Keratinocyte (primary cell): ENCODE measurements around the gene NLRP9. TPM values are rescaled to one million over a fixed set of nuclear protein-coding genes. Genes with fewer than 3 reads are reported as not detected.

ENCODE experiments used
- DNase-seq: peaks from one replicate; pipeline ENCODE4 v3.0.0-alpha.2; 2011; ENCODE audit warnings: low read depth, missing footprints, low spot score
- FAIRE-seq: peaks from 2 replicates; lab custom pipeline; 2011; peaks lifted over from hg19 to GRCh38; lab: Jason Lieb, UNC
- H2AFZ ChIP-seq: 2 replicates; pipeline ENCODE4 v1.6.0; 2012; ENCODE audit warnings: low read length, control low read depth, inconsistent platforms; ENCODE audit not compliant: control insufficient read depth
- H3K27ac ChIP-seq: 2 replicates; pipeline ENCODE4 v1.5.1; 2011; ENCODE audit warnings: low read length; ENCODE audit not compliant: control insufficient read depth, insufficient read depth
- H3K27me3 ChIP-seq: 3 replicates; pipeline ENCODE4 v1.6.0; 2011; ENCODE audit warnings: low read length; ENCODE audit not compliant: control insufficient read depth, insufficient read depth; ENCODE audit errors: extremely low read depth
- H3K36me3 ChIP-seq, 2 experiments: 2 replicates in 1 of 2; 3 replicates in 1 of 2; pipeline ENCODE4 v1.5.1; 2011; ENCODE audit warnings: low read length in 2 of 2, mild to moderate bottlenecking in 1 of 2; ENCODE audit not compliant: control insufficient read depth in 2 of 2, insufficient read depth in 2 of 2; ENCODE audit errors: extremely low read depth in 1 of 2
- H3K4me1 ChIP-seq: 3 replicates; pipeline ENCODE4 v1.5.1; 2011; ENCODE audit warnings: low read length; ENCODE audit not compliant: control insufficient read depth, insufficient read depth; ENCODE audit errors: extremely low read depth
- H3K4me2 ChIP-seq: 3 replicates; pipeline ENCODE4 v1.6.0; 2011; ENCODE audit warnings: low read depth, low read length; ENCODE audit not compliant: control insufficient read depth, insufficient read depth; ENCODE audit errors: extremely low read depth
- H3K4me3 ChIP-seq, 3 experiments: fragments of 200-600 bp in 1 of 3; sonication (generic) in 1 of 3; 2 replicates in 2 of 3; 3 replicates in 1 of 3; pipeline ENCODE4 v1.5.1; 2011 to 2016; ENCODE audit warnings: low read length in 3 of 3, mild to moderate bottlenecking in 3 of 3, control low read depth in 2 of 3, inconsistent platforms in 1 of 3, low read depth in 1 of 3, mixed read lengths in 1 of 3, mixed run types in 1 of 3, moderate library complexity in 1 of 3; ENCODE audit not compliant: control insufficient read depth in 2 of 3, insufficient read depth in 2 of 3; ENCODE audit errors: extremely low read depth in 1 of 3
- H3K79me2 ChIP-seq: 2 replicates; pipeline ENCODE4 v1.6.0; 2012; ENCODE audit warnings: low read length; ENCODE audit not compliant: control insufficient read depth, insufficient read depth
- H3K9ac ChIP-seq: 3 replicates; pipeline ENCODE4 v1.6.0; 2011; ENCODE audit warnings: low read length; ENCODE audit not compliant: control insufficient read depth, insufficient read depth; ENCODE audit errors: extremely low read depth
- H3K9me1 ChIP-seq: 3 replicates; pipeline ENCODE4 v1.6.0; 2011; ENCODE audit warnings: low read length; ENCODE audit not compliant: control insufficient read depth, insufficient read depth; ENCODE audit errors: extremely low read depth
- H3K9me3 ChIP-seq: 2 replicates; pipeline ENCODE4 v1.5.1; 2012; ENCODE audit warnings: low read depth, low read length; ENCODE audit not compliant: control insufficient read depth
- H4K20me1 ChIP-seq: 3 replicates; pipeline ENCODE4 v1.6.0; 2011; ENCODE audit warnings: low read length; ENCODE audit not compliant: control insufficient read depth, insufficient read depth; ENCODE audit errors: extremely low read depth
- CTCF ChIP-seq, 3 experiments: IDR thresholded peaks in 1 of 3; conservative IDR thresholded peaks in 1 of 3; optimal IDR thresholded peaks in 1 of 3; 2 replicates in 2 of 3; 3 replicates in 1 of 3; pipeline versions ENCODE3 to v1.5.1; 2011; ENCODE audit warnings: low read length in 3 of 3, mild to moderate bottlenecking in 3 of 3, moderate library complexity in 2 of 3, control low read depth in 1 of 3, inconsistent platforms in 1 of 3; ENCODE audit not compliant: insufficient read depth in 2 of 3; ENCODE audit errors: extremely low read depth in 1 of 3
- EZH2 ChIP-seq: IDR thresholded peaks from one replicate; pipeline ENCODE4 v1.6.1; 2012; ENCODE audit warnings: inconsistent platforms, mild to moderate bottlenecking, low read length, moderate library complexity
- dilution Hi-C: fragments of 300-500 bp; cut with MboI; formaldehyde crosslinking; loops from one replicate; pipeline ENCODE4 v1.7.0; 2020; ENCODE audit warnings: low sequenced_read_pairs; ENCODE audit not compliant: extremely low pct_ligation_motif_present
- polyA plus RNA-seq, 5 experiments: library from polyadenylated mRNA; depleted of rRNA in 3 of 5; stranded (reverse) in 3 of 5; stranded (forward) in 1 of 5; unstranded in 1 of 5; fragments of >200 nt; gene quantifications; 1 replicate in 1 of 5; 2 replicates in 3 of 5; 3 replicates in 1 of 5; pipeline versions ENCODE4 v1.2.1 to v1.2.3, GENCODE V29; 2011 to 2012; ENCODE audit warnings: missing spikeins in 2 of 5, low read depth in 1 of 5, low replicate concordance in 1 of 5

Gene NLRP9
- polyA plus RNA-seq, 1 donor (not counting 4 experiments of a cell fraction or from before 2014, with no cell fraction given), result not detected

DNA sequence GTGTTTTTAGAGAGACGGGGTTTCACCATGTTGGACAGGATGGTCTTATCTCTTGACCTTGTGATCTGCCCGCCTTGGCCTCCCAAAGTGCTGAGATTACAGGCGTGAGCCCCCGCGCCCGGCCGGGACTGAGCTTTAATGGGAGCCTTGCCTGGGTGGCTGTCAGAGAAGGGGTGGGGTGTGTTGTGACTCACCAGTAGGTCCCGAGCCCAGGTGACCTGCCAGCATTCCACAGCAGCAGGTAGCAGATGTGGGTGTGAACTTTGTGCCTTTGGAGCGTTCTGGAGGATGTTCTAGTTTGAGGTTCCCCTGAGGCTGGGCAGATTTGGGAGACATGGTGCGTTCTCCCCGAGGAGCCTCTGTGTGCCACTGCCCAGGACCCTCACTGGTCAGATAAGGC, 70.2 kb downstream of the NLRP9 start:
- Histone ChIP-seq H4K20me1 (peaks cover 49% of the 10 kb centered on the region), H3K79me2 (peaks cover 90% of the 10 kb centered on the region), H2AFZ (no peak overlapping the region), H3K27me3 (no peaks in the 10 kb centered on the region), H3K9me1 (peaks cover 2% of the 10 kb centered on the region), H3K4me1 (peaks cover 9% of the 10 kb centered on the region), H3K9ac (no peak overlapping the region), H3K9me3 (no peaks in the 10 kb centered on the region), H3K27ac (no peak overlapping the region), H3K4me3 (no peak overlapping the region), H3K4me2 (no peak overlapping the region), H3K36me3 (peaks cover 49 to 54% of the 10 kb centered on the region in 2 experiments)
- DNase-seq, result no peak
- FAIRE-seq, result no peak
- TF ChIP-seq EZH2 (no peak), CTCF (optimal IDR thresholded peaks at IDR 0.05 in 1 of 3, IDR thresholded peaks at IDR 0.05 in 1 of 3, conservative IDR thresholded peaks at IDR 0.05 in 1 of 3; ENCODE audit: extremely low read depth in 1 of 3, insufficient read depth in 2 of 3, low read length in 3 of 3) (no peak)
- dilution Hi-C loops, result no loop called here

DNA sequence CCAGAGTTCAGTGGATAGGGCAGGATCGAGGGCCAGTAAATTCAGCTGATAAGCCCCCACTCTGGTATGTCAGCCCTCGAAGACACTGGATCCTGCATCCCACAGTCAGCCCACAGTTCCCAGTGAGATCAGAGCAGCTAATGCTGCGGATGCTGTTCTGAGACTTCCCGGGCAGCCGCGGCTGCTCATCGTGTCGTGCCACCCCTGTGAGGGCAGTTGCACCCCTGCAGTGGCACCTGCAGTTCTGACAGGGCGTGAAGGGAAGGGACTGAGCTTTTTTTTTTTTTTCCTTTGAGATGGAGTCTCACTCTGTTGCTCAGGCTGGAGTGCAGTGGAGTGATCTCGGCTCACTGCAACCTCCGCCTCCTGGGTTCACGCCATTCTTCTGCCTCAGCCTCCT, 70.7 kb downstream of the NLRP9 start:
- dilution Hi-C loops, result no loop called here
- Histone ChIP-seq H3K4me3 (no peak overlapping the region), H3K9me1 (peaks cover 2% of the 10 kb centered on the region), H3K9me3 (no peaks in the 10 kb centered on the region), H3K79me2 (peaks cover 91% of the 10 kb centered on the region), H2AFZ (no peak overlapping the region), H3K27me3 (no peaks in the 10 kb centered on the region), H3K27ac (no peak overlapping the region), H3K4me2 (no peak overlapping the region), H4K20me1 (peaks cover 52% of the 10 kb centered on the region), H3K4me1 (peaks cover 9% of the 10 kb centered on the region), H3K9ac (no peak overlapping the region), H3K36me3 (peaks cover 54 to 57% of the 10 kb centered on the region in 2 experiments)
- no peak for TF ChIP-seq CTCF (optimal IDR thresholded peaks at IDR 0.05 in 1 of 3, IDR thresholded peaks at IDR 0.05 in 1 of 3, conservative IDR thresholded peaks at IDR 0.05 in 1 of 3; ENCODE audit: extremely low read depth in 1 of 3, insufficient read depth in 2 of 3, low read length in 3 of 3)
- no peak for TF ChIP-seq EZH2
- FAIRE-seq (no peak), DNase-seq (no peak)
